ENCODE measurements around the gene DGCR6. TPM values are rescaled to one million over a fixed set of nuclear protein-coding genes. Genes with fewer than 3 reads are reported as not detected.
"Not testable (repeated sequence)": the region's sequence is repeated elsewhere in the genome, so short reads cannot be mapped to it uniquely, and the experiment has no call there.

The DGCR6 gene
- polyA plus RNA-seq, 3 donors: 6.1 to 10.0 (median 7.3) TPM

DNA sequence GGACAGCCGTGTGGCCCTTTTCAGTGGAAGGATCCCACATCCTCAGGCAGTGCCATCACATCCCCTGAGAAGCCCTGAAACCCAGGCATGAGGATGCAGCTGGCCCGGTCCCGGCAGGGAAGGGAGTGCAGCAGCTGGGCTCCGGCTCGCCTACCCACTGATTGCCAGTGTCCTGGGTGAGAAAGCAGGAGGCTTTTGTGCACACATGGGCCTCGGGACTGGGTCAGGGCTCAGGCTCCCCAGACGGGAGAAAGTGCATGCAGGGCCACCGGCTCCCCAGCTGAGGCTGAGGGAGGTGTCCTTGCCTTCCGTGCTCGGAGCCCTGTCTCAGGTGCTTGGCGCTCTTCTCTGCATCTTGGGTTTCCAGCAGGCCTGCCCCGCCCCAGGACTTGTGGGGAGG lies 53.6 kb downstream of the DGCR6 start:
- not testable (repeated sequence) for DNase-seq (ENCODE audit: low read depth in 3 of 3, low spot score in 2 of 3)

DNA sequence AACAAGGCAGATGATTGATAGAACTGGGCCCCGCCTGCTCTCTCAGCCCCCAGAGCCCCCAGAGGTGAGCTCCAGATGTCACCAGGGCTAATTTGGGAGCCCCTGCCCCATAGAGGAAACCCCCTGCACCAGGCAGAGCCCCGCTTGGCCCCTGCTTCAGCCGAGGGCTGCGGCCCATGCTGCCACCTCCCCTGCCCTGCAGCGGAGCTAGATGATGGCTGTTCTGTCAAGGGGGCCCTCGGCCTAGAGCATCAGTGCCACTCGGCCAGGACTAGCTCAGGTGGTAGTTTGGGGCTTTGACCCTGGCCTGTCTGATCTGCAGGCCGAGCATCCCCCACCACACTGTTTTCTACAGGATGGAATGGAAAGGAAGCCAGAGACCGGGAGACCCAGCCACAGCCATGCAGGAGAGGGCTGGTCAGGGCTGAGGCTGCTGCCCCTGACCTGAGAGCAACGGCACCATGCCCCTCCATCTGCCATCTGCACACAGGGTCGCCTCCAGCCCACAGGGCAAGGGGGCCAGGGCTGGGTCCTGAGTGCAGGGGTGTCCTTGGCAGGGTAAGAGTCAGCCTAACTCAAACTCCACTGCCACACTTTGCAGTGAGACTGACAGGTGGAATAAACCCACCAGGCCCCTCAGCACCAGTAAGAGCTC lies 54.2 kb downstream of the DGCR6 start:
- not testable (repeated sequence) for DNase-seq (ENCODE audit: low read depth in 3 of 3, low spot score in 2 of 3)

DNA sequence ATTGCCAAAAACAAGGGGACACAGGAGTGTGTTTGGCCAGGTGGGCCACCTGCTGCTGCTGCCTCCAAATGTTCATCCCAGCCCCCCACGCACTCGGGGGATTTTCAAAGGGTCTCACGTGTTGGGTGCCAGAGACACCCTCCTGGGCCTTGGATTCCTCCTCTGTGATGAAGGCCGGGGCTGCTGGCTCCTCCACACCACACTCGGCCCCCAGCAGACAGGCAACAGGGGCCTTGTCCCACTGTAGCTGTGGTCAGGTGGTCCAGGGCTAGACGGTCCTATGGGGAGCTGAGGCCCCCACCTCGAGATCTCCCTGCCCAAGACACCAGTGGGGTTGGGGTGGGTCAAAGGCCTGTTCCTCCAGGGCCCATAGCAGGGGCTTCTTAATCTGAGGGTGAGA lies 55.1 kb downstream of the DGCR6 start:
- DNase-seq (ENCODE audit: low read depth in 3 of 3, low spot score in 2 of 3): not testable (repeated sequence)

Other genes with a start within 250 kb of the DGCR6 start
- 10 to 100 TPM in 2 of 3 donors, 1 to 10 TPM in 1; 6.9 to 13.5 (median 12.4) TPM for gene PRODH, start 30.0 kb downstream of the DGCR6 start, polyA plus RNA-seq (ENCODE audit: insufficient read length in 3 of 3)
- 10 to 100 TPM; 70.1 to 76.5 (median 70.6) TPM for gene DGCR2, start 216.1 kb downstream of the DGCR6 start, polyA plus RNA-seq (ENCODE audit: insufficient read length in 3 of 3)
- gene TSSK2, start 225.0 kb downstream of the DGCR6 start, polyA plus RNA-seq (ENCODE audit: insufficient read length in 3 of 3): under 1 TPM in 2 of 3 donors, not detected in 1; 0.14 to 0.28 TPM
- gene ESS2, start 238.3 kb downstream of the DGCR6 start, polyA plus RNA-seq (ENCODE audit: insufficient read length in 3 of 3): 10 to 100 TPM; 11.3 to 13.3 (median 12.8) TPM
- not detected for gene GSC2, start 244.0 kb downstream of the DGCR6 start, polyA plus RNA-seq (ENCODE audit: insufficient read length in 3 of 3)